HG03342 (cell line): ENCODE measurements around the gene NUP210L.
"Not testable (repeated sequence)": the region's sequence is repeated elsewhere in the genome, so short reads cannot be mapped to it uniquely, and the experiment has no call there.

Experiments used
- ATAC-seq: cut with Tn5 transposase; IDR thresholded peaks from one replicate; pipeline ENCODE4 v1.9.1; 2021; ENCODE audit warnings: mild to moderate bottlenecking, moderate library complexity; ENCODE audit not compliant: unreplicated experiment

NUP210L gene

GRCh38 chr1:154100141-154100540 is 54.7 kb downstream of the NUP210L start:
- not testable (repeated sequence) for ATAC-seq

GRCh38 chr1:154097873-154098272 is 57.0 kb downstream of the NUP210L start:
- no peak for ATAC-seq

- no peak for ATAC-seq
These were observed 59.3 kb downstream of the NUP210L start for GRCh38 chr1:154095456-154096060.

DNA sequence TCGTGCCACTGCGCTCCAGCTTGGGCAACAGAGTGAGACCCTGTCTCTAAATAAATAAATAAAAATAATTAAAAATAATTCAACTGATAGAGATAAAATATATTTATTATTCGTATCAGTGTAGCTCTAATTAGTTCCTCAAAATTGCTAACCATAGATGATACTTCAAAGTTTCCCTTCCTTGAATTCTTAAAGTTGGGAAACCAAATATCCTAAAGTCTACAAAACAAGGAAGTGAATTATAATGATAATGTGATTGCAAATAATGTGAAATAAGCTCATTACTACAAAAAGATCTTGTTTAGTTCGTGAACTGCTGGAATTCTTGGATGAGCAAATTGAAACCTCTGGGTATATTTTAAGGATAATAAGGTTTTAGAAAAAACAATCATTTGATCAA is 60.5 kb downstream of the NUP210L start:
- no peak for ATAC-seq

GRCh38 chr1:154093699-154094098 is 61.2 kb downstream of the NUP210L start:
- ATAC-seq = no peak

GRCh38 chr1:154091706-154092105 is 63.2 kb downstream of the NUP210L start:
- no peak for ATAC-seq

DNA sequence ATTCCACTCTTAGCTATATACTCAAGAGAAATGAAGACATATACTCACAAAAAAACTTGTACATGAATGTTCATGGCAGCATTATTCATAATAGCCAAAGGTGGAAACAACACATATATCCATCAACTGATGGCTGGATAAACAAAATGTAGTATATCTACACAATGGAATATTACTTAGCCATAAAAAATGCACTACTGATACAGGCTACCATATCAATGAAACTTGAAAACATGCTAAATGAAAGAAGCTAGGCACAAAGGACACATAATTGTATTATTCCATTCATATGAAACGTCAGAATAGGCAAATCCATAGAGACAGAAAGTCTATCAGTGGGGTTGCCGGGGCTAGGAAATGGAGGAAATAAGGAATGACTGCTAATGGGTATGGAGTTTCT is 67.3 kb downstream of the NUP210L start:
- no peak for ATAC-seq

DNA sequence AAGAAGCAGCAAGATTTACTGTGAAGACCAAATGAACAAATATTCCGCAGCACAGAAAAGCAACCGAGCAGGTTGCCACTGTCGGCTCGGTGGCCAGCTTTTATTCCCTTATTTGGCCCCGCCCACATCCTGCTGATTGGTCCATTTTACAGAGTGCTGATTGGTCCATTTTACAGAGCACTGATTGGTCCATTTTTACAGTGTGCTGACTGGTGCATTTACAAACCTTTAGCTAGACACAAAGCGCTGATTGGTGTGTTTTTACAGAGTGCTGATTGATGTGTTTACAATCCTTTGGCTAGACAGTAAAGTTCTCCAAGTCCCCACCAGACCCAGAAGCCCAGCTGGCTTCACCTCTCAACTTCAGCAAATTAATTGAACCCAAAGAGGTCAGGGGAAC is 71.8 kb downstream of the NUP210L start:
- ATAC-seq = not testable (repeated sequence)

GRCh38 chr1:154081386-154082126 is 73.3 kb downstream of the NUP210L start:
- ATAC-seq = no peak

DNA sequence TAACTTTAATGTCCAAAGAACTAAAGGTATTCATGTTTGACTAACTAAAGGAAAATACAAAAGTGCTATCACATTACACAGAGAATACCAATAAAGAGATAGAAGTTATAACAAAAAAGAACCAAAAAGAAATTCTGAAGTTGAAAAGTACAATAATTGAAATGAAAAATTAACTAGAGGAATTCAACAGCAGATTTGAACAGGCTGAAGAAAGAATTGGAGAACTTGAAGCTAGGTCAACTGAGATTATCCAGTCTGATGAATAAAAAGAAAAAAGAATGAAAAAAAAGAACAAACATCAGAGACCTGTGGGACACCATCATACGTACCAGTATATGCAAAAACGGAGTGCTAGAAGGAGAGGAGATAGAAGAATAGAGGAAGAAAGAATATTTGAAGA is 78.5 kb downstream of the NUP210L start:
- ATAC-seq = no peak

- ATAC-seq = no peak
These were observed 79.1 kb downstream of the NUP210L start for GRCh38 chr1:154075746-154076145.

DNA sequence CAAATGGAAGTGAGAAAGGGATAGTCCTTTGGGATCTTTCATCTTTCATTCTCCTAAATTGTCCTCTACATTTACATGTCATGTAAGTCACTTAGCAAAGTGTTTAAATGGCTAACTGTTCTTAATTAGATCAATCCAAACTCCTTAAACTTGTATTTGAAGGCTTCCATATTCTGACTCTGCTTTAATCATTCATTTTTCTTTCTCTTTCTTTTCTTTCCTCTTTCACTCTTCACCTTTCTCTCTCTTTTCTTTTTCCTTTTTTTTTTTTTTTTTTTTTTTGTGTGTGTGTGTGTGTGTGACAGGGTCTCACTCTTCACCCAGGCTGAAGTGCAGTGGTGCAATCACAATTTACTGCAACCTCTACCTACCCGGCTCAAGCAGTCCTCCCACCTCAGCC is 92.6 kb downstream of the NUP210L start:
- no peak for ATAC-seq

DNA sequence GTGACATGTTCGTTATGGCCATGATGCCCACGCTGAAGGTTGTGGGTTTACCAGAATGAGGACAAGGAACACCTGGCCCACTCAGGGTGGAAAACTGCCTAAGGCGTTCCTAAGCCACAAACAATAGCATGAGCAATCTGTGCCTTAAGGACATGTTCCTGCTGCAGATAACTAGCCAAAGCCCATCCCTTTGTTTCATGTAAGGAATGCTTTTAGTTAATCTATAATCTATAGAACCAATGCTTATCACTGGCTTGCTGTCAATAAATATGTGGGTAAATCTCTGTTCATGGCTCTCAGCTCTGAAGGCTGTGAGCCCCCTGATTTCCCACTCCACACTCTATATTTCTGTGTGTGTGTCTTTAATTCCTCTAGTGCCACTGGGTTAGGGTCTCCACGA is 107.4 kb downstream of the NUP210L start:
- not testable (repeated sequence) for ATAC-seq

DNA sequence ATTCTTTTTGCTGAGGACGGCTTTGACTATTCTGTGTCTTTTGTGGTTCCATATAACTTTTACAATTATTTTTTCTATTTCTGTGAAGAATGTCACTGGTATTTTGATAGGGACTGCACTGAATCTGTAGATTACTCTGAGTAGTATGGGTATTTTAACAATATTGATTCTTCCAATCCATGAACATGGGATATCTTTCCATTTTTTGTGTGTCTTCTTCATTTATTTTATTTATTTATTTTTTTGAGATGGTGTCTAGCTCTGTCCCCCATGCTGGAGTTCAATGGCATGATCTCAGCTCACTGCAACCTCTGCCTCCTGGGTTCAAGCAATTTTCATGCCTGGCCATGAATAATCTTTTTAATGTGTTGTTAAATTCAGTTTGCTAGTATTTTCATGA is 121.2 kb downstream of the NUP210L start:
- not testable (repeated sequence) for ATAC-seq

DNA sequence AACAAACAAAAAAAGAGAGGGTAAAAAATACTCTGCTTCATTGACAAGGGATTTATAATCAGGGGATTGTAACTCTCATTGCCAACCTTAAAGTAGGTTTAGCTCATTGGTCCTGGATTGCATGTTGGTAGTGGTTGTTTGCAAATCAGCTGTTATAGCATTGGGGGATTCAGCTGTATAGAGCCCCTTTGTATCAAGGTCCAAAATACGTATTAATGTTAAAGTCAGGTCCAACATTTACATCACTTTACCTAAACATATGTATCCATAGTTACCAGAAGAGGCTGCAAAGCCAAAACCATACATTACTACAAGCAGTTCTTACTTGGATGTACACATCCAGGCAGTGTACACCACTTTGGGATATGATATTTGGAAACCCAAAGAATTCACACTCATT is 134.9 kb downstream of the NUP210L start:
- no peak for ATAC-seq

DNA sequence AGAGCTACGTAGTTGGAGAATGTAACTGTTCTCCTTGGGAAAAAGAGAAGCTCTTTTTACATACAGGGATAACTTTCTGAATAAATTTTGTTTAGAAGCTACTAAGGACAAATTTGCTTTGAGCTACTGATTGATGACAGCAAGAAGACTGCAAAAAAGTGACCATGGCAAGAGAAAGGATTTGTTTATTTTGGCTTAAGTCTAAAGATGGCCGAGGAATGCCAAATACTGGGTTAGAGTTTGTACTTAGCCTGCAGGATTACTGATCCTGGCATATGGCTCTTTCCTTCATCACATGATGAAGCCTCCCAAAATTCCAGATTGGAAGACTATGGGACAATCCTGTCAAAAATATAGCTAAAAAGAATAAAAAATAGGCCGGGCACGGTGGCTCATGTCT is 135.6 kb downstream of the NUP210L start:
- no peak for ATAC-seq

DNA sequence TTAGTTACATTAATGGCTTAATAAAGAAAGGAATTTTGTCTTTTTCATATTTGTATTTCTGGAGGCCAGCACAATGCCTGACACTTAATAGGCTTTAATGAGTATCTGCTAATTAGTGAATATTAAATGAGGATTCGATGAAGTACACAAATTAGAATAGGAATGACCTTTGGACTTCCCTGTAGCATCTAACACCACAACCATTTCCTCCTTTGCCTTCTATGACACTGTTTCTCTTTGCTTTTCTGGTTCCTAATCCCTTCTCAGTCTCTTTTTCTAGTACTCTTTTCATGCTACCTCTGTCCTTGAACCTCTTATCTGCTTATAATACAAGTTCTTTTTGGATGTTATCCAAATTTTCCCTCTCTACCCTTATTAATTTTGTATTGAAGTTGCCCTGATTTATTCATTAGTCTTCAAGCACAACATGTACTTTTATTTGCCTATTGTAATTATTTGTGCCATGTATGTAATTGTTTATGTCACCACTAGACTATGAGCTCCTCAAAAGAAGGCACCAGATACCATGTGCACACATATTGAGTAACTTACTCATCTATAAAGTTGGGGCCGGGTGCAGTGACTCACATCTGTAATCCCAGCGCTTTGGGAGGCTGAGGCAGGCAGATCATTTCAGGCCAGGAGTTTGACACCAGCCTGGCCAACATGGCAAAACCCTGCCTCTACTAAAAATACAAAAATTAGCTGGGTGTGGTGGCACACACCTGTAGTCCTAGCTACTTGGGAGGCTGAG is 140.5 kb downstream of the NUP210L start:
- no peak for ATAC-seq

DNA sequence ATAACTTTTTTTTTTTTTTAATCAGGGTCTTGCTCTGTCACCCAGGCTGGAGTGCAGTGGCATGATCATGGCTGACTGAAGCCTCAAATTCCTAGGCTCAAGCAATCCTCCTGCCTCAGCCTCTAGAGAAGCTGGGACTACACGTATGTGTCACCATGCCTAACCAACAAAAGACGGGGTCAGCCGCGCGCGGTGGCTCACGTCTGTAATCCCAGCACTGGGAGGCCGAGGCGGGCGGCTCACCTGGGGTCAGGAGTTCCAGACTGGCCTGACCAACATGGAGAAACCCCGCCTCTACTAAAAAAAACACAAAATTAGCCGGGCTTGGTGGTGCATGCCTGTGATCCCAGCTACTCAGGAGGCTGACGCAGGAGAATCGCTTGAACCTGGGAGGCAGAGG is 142.3 kb downstream of the NUP210L start:
- not testable (repeated sequence) for ATAC-seq

DNA sequence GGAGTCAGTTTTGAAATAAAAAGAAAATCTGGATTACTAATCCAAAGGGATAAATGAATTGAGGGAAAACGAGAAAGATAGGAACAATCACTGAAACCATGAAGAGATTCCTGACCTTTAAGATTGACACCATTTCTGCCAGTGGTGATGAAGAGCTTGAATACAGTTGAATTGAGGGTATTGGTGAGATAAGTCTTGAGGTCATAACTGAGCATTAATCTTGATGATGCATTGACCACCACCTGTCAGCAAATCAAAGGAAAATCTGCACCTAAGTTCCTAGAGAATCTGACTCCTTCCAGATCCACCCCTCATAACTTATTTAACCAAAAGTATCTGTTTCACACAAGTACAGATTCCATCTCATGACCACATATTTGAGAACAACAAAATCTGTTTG is 142.7 kb downstream of the NUP210L start:
- ATAC-seq = no peak

DNA sequence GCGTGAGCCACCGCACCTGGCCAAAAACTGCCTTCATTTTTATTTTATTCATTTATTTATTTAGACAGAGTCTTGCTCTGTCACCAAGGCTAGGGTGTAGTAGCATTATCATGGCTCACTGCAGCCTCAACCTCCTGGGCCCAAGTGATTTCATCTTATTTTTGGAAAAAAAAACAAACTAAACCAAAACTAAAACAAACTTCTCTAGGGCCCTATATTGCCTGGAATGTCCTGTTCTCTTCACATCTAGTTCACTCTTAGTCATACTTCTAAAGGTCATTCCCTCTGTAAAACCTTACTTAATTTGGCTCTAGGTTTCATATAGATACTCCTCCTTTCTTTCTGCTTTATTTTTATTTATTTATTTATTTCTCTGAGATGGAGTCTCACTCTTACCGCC is 148.7 kb downstream of the NUP210L start:
- no peak for ATAC-seq

- no peak for ATAC-seq
These were observed 154.5 kb downstream of the NUP210L start for GRCh38 chr1:154000420-154000819.

GRCh38 chr1:153996882-153997281 is 158.0 kb downstream of the NUP210L start:
- ATAC-seq = not testable (repeated sequence)
